WTC11 (cell line): ENCODE measurements around the gene CNTN5. TPM values are rescaled to one million over a fixed set of nuclear protein-coding genes. Genes with fewer than 3 reads are reported as not detected.

Experiments
- ATAC-seq: fragments of 200-7000 bp; cut with Tn5 transposase; 2 replicates; pipeline ENCODE4 v1.10.0; 2021; ENCODE audit warnings: mild to moderate bottlenecking, moderate library complexity
- CTCF ChIA-PET: fragments of 300-600 bp; sonication (Branson Sonifier 250); formaldehyde crosslinking; loops from one replicate; lab custom pipeline; 2021; ENCODE audit warnings: antibody characterized with exemption; lab: Charles Lee
- POLR2A ChIA-PET: fragments of 350-600 bp; sonication (Branson Sonifier 250); formaldehyde crosslinking; loops from one replicate; lab custom pipeline; 2021; ENCODE audit warnings: antibody characterized with exemption; lab: Charles Lee
- DNase-seq: peaks from one replicate; pipeline ENCODE4 v3.0.0; 2021; ENCODE audit warnings: low spot score
- H3K27ac Mint-ChIP-seq: 2 replicates; pipeline ENCODE4 v1.8.0; 2021; ENCODE audit warnings: mixed read lengths
- H3K27me3 Mint-ChIP-seq: 2 replicates; pipeline ENCODE4 v1.8.0; 2021; ENCODE audit warnings: low read depth, mild to moderate bottlenecking, moderate library complexity, mixed read lengths
- H3K36me3 Mint-ChIP-seq: 2 replicates; pipeline ENCODE4 v1.8.0; 2021; ENCODE audit warnings: mixed read lengths
- H3K4me1 Mint-ChIP-seq: 2 replicates; pipeline ENCODE4 v1.8.0; 2022; ENCODE audit warnings: mixed read lengths
- H3K4me3 Mint-ChIP-seq: 2 replicates; pipeline ENCODE4 v1.8.0; 2021; ENCODE audit warnings: mild to moderate bottlenecking, moderate library complexity, mixed read lengths
- H3K9me3 Mint-ChIP-seq: 2 replicates; pipeline ENCODE4 v1.8.0; 2021; ENCODE audit warnings: mixed read lengths
- CREM ChIP-seq: sonication (generic); formaldehyde crosslinking; IDR thresholded peaks from 2 replicates; pipeline ENCODE4 v1.8.1; 2022; ENCODE audit warnings: mild to moderate bottlenecking, missing genetic modification reagents, moderate library complexity
- ETV6 ChIP-seq: sonication (generic); formaldehyde crosslinking; IDR thresholded peaks from 2 replicates; pipeline ENCODE4 v1.8.1; 2022; ENCODE audit warnings: mild to moderate bottlenecking, missing genetic modification reagents
- FOXJ3 ChIP-seq: sonication (generic); formaldehyde crosslinking; IDR thresholded peaks from 2 replicates; pipeline ENCODE4 v1.9.0; 2021; ENCODE audit warnings: missing genetic modification reagents, mild to moderate bottlenecking, borderline replicate concordance
- FOXK1 ChIP-seq: sonication (generic); formaldehyde crosslinking; IDR thresholded peaks from 2 replicates; pipeline ENCODE4 v1.8.0; 2022; ENCODE audit warnings: mild to moderate bottlenecking, moderate library complexity, missing genetic modification reagents
- PRRX2 ChIP-seq: fragments of 250-450 bp; sonication (Bioruptor Pico); IDR thresholded peaks from 2 replicates; pipeline ENCODE4 v1.8.0; 2021; ENCODE audit warnings: mild to moderate bottlenecking
- SOX15 ChIP-seq: fragments of 250-450 bp; sonication (Bioruptor Pico); IDR thresholded peaks from 2 replicates; pipeline ENCODE4 v1.9.0; 2021; ENCODE audit warnings: mild to moderate bottlenecking
- SP1 ChIP-seq: sonication (generic); formaldehyde crosslinking; conservative IDR thresholded peaks from 2 replicates; pipeline ENCODE4 v1.8.1; 2022; ENCODE audit warnings: missing genetic modification reagents
- TEAD4 ChIP-seq: sonication (generic); formaldehyde crosslinking; IDR thresholded peaks from 2 replicates; pipeline ENCODE4 v1.8.0; 2022; ENCODE audit warnings: mild to moderate bottlenecking, missing genetic modification reagents
- ZNF219 ChIP-seq: sonication (generic); formaldehyde crosslinking; IDR thresholded peaks from 2 replicates; pipeline ENCODE4 v1.8.0; 2023; ENCODE audit warnings: missing genetic modification reagents, mild to moderate bottlenecking, borderline replicate concordance
- ZNF232 ChIP-seq: sonication (generic); formaldehyde crosslinking; IDR thresholded peaks from 2 replicates; pipeline ENCODE4 v1.8.0; 2022; ENCODE audit warnings: mild to moderate bottlenecking, missing genetic modification reagents
- ZNF263 ChIP-seq: sonication (generic); formaldehyde crosslinking; IDR thresholded peaks from 2 replicates; pipeline ENCODE4 v1.8.1; 2022; ENCODE audit warnings: low read depth, mild to moderate bottlenecking, moderate library complexity, missing genetic modification reagents
- ZNF317 ChIP-seq: sonication (generic); formaldehyde crosslinking; IDR thresholded peaks from 2 replicates; pipeline ENCODE4 v1.8.1; 2023; ENCODE audit warnings: low read depth, mild to moderate bottlenecking, moderate library complexity, missing genetic modification reagents, borderline replicate concordance
- total RNA-seq: library from RNA; stranded (reverse); gene quantifications from 3 replicates; pipeline ENCODE4 v1.2.3, GENCODE V29; 2021
- TF ChIP-seq, protein P1 (sequence below): sonication (generic); formaldehyde crosslinking; IDR thresholded peaks from 2 replicates; pipeline ENCODE4 v1.8.1; 2022; ENCODE audit warnings: mild to moderate bottlenecking, moderate library complexity, missing genetic modification reagents
- TF ChIP-seq, protein P2 (sequence below): sonication (generic); formaldehyde crosslinking; IDR thresholded peaks from 2 replicates; pipeline ENCODE4 v1.8.1; 2022; ENCODE audit warnings: low read depth, mild to moderate bottlenecking, moderate library complexity, missing genetic modification reagents, borderline replicate concordance
- TF ChIP-seq, protein P3 (sequence below): fragments of 250-450 bp; sonication (Bioruptor Pico); IDR thresholded peaks from 2 replicates; pipeline ENCODE4 v2.1.2; 2022; ENCODE audit warnings: mild to moderate bottlenecking, moderate library complexity
- TF ChIP-seq, protein P4 (sequence below): sonication (generic); formaldehyde crosslinking; IDR thresholded peaks from 2 replicates; pipeline ENCODE4 v1.8.1; 2022; ENCODE audit warnings: mild to moderate bottlenecking, missing genetic modification reagents, moderate library complexity, borderline replicate concordance
- TF ChIP-seq, protein P5 (sequence below): fragments of 250-450 bp; sonication (Bioruptor Pico); IDR thresholded peaks from 2 replicates; pipeline ENCODE4 v1.9.0; 2021; ENCODE audit warnings: moderate library complexity, mild to moderate bottlenecking, inconsistent platforms, borderline replicate concordance
- TF ChIP-seq, protein P6 (sequence below): sonication (generic); formaldehyde crosslinking; IDR thresholded peaks from 2 replicates; pipeline ENCODE4 v1.8.1; 2023; ENCODE audit warnings: mild to moderate bottlenecking, missing genetic modification reagents, borderline replicate concordance
- TF ChIP-seq, protein P7 (sequence below): sonication (generic); formaldehyde crosslinking; IDR thresholded peaks from 2 replicates; pipeline ENCODE4 v1.8.1; 2023; ENCODE audit warnings: mild to moderate bottlenecking, moderate library complexity, missing genetic modification reagents
- TF ChIP-seq, protein P8 (sequence below): sonication (generic); formaldehyde crosslinking; IDR thresholded peaks from 2 replicates; pipeline ENCODE4 v1.8.0; 2023; ENCODE audit warnings: missing genetic modification reagents, mild to moderate bottlenecking, borderline replicate concordance

Gene CNTN5
- total RNA-seq, 1 experiment from 2014 or later, result 0.07 TPM

DNA sequence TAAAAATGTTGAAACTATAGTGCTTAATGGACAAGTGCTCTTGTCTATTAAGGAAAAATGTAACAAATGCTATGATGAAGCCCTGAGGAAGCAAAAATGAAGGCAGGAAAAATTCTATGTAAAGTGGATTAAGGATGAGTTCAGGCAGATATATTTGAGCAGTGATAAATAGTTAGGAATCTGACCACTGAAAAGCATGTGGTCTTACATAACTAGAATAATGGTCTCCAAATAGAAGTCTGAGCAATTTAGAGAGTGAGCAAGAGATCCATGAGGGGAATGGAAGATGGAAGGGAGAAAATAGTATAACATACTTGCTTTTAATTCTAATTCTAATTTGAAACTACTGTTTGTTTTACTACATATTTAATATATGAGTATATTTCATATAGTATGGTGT, 1155.7 kb downstream of the CNTN5 start (continued):
- TF ChIP-seq, protein P1, sequence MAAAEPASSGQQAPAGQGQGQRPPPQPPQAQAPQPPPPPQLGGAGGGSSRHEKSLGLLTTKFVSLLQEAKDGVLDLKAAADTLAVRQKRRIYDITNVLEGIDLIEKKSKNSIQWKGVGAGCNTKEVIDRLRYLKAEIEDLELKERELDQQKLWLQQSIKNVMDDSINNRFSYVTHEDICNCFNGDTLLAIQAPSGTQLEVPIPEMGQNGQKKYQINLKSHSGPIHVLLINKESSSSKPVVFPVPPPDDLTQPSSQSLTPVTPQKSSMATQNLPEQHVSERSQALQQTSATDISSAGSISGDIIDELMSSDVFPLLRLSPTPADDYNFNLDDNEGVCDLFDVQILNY (CRISPR knock-in tag), result no peak
- TF ChIP-seq ZNF232 (no peak), TEAD4 (no peak), CREM (no peak), ETV6 (CRISPR knock-in tag) (no peak)
- TF ChIP-seq, protein P2, sequence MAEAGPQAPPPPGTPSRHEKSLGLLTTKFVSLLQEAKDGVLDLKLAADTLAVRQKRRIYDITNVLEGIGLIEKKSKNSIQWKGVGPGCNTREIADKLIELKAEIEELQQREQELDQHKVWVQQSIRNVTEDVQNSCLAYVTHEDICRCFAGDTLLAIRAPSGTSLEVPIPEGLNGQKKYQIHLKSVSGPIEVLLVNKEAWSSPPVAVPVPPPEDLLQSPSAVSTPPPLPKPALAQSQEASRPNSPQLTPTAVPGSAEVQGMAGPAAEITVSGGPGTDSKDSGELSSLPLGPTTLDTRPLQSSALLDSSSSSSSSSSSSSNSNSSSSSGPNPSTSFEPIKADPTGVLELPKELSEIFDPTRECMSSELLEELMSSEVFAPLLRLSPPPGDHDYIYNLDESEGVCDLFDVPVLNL (CRISPR knock-in tag), result no peak
- TF ChIP-seq, protein P3, sequence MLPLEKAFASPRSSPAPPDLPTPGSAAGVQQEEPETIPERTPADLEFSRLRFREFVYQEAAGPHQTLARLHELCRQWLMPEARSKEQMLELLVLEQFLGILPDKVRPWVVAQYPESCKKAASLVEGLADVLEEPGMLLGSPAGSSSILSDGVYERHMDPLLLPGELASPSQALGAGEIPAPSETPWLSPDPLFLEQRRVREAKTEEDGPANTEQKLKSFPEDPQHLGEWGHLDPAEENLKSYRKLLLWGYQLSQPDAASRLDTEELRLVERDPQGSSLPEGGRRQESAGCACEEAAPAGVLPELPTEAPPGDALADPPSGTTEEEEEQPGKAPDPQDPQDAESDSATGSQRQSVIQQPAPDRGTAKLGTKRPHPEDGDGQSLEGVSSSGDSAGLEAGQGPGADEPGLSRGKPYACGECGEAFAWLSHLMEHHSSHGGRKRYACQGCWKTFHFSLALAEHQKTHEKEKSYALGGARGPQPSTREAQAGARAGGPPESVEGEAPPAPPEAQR (CRISPR knock-in tag), result no peak

DNA sequence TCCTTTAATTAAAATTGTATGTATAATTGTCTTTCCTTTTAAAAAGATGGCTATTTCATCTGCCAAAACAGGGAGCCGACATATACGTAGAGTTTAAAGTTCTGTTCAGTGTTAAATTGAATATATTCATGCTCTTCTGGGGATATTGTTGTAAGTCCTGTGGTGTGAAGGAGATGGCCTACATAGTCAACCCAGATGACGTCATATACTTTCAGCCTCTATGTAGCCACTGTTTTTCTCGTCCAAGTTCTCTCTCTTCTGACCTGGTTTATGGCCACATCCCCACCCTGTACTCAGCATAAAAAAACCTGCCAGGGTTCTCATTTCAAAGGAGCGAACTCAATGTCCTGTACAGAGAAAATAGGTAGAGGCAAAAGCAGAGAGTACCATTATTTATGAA, 1156.9 kb downstream of the CNTN5 start:
- Mint-ChIP-seq H3K4me3 (no peak overlapping the region), H3K36me3 (no peaks in the 10 kb centered on the region), H3K9me3 (no peaks in the 10 kb centered on the region), H3K27me3 (no peaks in the 10 kb centered on the region), H3K27ac (no peak overlapping the region), H3K4me1 (peaks cover 9% of the 10 kb centered on the region)
- no peak for ATAC-seq
- ChIA-PET CTCF (no interaction called here), POLR2A (no interaction called here)
- no peak for DNase-seq
- TF ChIP-seq FOXK1 (CRISPR knock-in tag) (no peak), ZNF219 (CRISPR knock-in tag) (no peak), ZNF263 (CRISPR knock-in tag) (no peak), FOXJ3 (CRISPR knock-in tag) (no peak), SP1 (no peak), SOX15 (CRISPR knock-in tag) (no peak), PRRX2 (no peak), ZNF317 (CRISPR knock-in tag) (no peak), ZNF232 (no peak)
- TF ChIP-seq, protein P4, sequence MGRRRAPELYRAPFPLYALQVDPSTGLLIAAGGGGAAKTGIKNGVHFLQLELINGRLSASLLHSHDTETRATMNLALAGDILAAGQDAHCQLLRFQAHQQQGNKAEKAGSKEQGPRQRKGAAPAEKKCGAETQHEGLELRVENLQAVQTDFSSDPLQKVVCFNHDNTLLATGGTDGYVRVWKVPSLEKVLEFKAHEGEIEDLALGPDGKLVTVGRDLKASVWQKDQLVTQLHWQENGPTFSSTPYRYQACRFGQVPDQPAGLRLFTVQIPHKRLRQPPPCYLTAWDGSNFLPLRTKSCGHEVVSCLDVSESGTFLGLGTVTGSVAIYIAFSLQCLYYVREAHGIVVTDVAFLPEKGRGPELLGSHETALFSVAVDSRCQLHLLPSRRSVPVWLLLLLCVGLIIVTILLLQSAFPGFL, result no peak
- TF ChIP-seq, protein P5, sequence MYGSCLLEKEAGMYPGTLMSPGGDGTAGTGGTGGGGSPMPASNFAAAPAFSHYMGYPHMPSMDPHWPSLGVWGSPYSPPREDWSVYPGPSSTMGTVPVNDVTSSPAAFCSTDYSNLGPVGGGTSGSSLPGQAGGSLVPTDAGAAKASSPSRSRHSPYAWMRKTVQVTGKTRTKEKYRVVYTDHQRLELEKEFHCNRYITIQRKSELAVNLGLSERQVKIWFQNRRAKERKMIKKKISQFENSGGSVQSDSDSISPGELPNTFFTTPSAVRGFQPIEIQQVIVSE (CRISPR knock-in tag), result no peak
- TF ChIP-seq, protein P6, sequence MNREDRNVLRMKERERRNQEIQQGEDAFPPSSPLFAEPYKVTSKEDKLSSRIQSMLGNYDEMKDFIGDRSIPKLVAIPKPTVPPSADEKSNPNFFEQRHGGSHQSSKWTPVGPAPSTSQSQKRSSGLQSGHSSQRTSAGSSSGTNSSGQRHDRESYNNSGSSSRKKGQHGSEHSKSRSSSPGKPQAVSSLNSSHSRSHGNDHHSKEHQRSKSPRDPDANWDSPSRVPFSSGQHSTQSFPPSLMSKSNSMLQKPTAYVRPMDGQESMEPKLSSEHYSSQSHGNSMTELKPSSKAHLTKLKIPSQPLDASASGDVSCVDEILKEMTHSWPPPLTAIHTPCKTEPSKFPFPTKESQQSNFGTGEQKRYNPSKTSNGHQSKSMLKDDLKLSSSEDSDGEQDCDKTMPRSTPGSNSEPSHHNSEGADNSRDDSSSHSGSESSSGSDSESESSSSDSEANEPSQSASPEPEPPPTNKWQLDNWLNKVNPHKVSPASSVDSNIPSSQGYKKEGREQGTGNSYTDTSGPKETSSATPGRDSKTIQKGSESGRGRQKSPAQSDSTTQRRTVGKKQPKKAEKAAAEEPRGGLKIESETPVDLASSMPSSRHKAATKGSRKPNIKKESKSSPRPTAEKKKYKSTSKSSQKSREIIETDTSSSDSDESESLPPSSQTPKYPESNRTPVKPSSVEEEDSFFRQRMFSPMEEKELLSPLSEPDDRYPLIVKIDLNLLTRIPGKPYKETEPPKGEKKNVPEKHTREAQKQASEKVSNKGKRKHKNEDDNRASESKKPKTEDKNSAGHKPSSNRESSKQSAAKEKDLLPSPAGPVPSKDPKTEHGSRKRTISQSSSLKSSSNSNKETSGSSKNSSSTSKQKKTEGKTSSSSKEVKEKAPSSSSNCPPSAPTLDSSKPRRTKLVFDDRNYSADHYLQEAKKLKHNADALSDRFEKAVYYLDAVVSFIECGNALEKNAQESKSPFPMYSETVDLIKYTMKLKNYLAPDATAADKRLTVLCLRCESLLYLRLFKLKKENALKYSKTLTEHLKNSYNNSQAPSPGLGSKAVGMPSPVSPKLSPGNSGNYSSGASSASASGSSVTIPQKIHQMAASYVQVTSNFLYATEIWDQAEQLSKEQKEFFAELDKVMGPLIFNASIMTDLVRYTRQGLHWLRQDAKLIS (CRISPR knock-in tag), result no peak
- TF ChIP-seq, protein P7, sequence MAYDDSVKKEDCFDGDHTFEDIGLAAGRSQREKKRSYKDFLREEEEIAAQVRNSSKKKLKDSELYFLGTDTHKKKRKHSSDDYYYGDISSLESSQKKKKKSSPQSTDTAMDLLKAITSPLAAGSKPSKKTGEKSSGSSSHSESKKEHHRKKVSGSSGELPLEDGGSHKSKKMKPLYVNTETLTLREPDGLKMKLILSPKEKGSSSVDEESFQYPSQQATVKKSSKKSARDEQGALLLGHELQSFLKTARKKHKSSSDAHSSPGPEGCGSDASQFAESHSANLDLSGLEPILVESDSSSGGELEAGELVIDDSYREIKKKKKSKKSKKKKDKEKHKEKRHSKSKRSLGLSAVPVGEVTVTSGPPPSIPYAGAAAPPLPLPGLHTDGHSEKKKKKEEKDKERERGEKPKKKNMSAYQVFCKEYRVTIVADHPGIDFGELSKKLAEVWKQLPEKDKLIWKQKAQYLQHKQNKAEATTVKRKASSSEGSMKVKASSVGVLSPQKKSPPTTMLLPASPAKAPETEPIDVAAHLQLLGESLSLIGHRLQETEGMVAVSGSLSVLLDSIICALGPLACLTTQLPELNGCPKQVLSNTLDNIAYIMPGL (CRISPR knock-in tag), result no peak
- TF ChIP-seq, protein P8, sequence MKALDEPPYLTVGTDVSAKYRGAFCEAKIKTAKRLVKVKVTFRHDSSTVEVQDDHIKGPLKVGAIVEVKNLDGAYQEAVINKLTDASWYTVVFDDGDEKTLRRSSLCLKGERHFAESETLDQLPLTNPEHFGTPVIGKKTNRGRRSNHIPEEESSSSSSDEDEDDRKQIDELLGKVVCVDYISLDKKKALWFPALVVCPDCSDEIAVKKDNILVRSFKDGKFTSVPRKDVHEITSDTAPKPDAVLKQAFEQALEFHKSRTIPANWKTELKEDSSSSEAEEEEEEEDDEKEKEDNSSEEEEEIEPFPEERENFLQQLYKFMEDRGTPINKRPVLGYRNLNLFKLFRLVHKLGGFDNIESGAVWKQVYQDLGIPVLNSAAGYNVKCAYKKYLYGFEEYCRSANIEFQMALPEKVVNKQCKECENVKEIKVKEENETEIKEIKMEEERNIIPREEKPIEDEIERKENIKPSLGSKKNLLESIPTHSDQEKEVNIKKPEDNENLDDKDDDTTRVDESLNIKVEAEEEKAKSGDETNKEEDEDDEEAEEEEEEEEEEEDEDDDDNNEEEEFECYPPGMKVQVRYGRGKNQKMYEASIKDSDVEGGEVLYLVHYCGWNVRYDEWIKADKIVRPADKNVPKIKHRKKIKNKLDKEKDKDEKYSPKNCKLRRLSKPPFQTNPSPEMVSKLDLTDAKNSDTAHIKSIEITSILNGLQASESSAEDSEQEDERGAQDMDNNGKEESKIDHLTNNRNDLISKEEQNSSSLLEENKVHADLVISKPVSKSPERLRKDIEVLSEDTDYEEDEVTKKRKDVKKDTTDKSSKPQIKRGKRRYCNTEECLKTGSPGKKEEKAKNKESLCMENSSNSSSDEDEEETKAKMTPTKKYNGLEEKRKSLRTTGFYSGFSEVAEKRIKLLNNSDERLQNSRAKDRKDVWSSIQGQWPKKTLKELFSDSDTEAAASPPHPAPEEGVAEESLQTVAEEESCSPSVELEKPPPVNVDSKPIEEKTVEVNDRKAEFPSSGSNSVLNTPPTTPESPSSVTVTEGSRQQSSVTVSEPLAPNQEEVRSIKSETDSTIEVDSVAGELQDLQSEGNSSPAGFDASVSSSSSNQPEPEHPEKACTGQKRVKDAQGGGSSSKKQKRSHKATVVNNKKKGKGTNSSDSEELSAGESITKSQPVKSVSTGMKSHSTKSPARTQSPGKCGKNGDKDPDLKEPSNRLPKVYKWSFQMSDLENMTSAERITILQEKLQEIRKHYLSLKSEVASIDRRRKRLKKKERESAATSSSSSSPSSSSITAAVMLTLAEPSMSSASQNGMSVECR, result no peak
